Mesendoderm (in vitro differentiated cells): ENCODE measurements around the gene BIRC2.
A peak's percentile ranks its signal among the peaks of the same experiment; 100 is the strongest.

ENCODE experiments used
- DNase-seq: peaks from one replicate; pipeline ENCODE4 v3.0.0; 2013
- H2AK5ac ChIP-seq: 2 replicates; pipeline ENCODE4 v1.6.1; 2013; ENCODE audit warnings: low read length, inconsistent platforms
- H2BK120ac ChIP-seq: 2 replicates; pipeline ENCODE4 v1.6.1; 2013; ENCODE audit warnings: low read depth, mild to moderate bottlenecking, low read length, moderate library complexity, mixed read lengths
- H2BK15ac ChIP-seq: replicated peaks from 2 replicates; pipeline ENCODE4 v1.6.1; 2013; ENCODE audit warnings: low read depth, mild to moderate bottlenecking, moderate library complexity
- H2BK5ac ChIP-seq: 2 replicates; pipeline ENCODE4 v1.6.1; 2013; ENCODE audit warnings: low read length, inconsistent platforms
- H3K18ac ChIP-seq: 2 replicates; pipeline ENCODE4 v1.6.1; 2013; ENCODE audit warnings: mild to moderate bottlenecking, low read length, mixed read lengths
- H3K23ac ChIP-seq: one replicate; pipeline ENCODE4 v1.6.1; 2013; ENCODE audit warnings: low read length
- H3K27ac ChIP-seq: 2 replicates; pipeline ENCODE4 v1.5.1; 2013; ENCODE audit warnings: low read depth, mild to moderate bottlenecking, inconsistent platforms, low read length, moderate library complexity
- H3K27me3 ChIP-seq: 2 replicates; pipeline ENCODE4 v1.6.1; 2013; ENCODE audit warnings: low read length, control low read depth, mild to moderate bottlenecking, inconsistent platforms; ENCODE audit not compliant: insufficient read depth, poor library complexity
- H3K36me3 ChIP-seq: 2 replicates; pipeline ENCODE4 v1.6.1; 2013; ENCODE audit warnings: low read length, inconsistent platforms; ENCODE audit not compliant: control insufficient read depth, insufficient read depth
- H3K4ac ChIP-seq: one replicate; pipeline ENCODE4 v1.6.1; 2013; ENCODE audit warnings: low read depth, mild to moderate bottlenecking, low read length, moderate library complexity
- H3K4me1 ChIP-seq: 2 replicates; pipeline ENCODE4 v1.6.1; 2013; ENCODE audit warnings: low read depth, low read length, inconsistent platforms; ENCODE audit not compliant: control insufficient read depth
- H3K4me2 ChIP-seq: 2 replicates; pipeline ENCODE4 v1.6.1; 2013; ENCODE audit warnings: low read length
- H3K4me3 ChIP-seq: 2 replicates; pipeline ENCODE4 v1.5.1; 2013; ENCODE audit warnings: mild to moderate bottlenecking, low read length
- H3K56ac ChIP-seq: one replicate; pipeline ENCODE4 v1.6.1; 2013; ENCODE audit warnings: low read length
- H3K79me1 ChIP-seq: 2 replicates; pipeline ENCODE4 v1.6.1; 2013; ENCODE audit warnings: low read length, inconsistent platforms
- H3K79me2 ChIP-seq: 2 replicates; pipeline ENCODE4 v1.6.1; 2013; ENCODE audit warnings: mild to moderate bottlenecking, low read length; ENCODE audit not compliant: control insufficient read depth, insufficient read depth
- H3K9ac ChIP-seq: 2 replicates; pipeline ENCODE4 v1.6.1; 2013; ENCODE audit warnings: low read length, inconsistent platforms
- H4K5ac ChIP-seq: one replicate; pipeline ENCODE4 v1.6.1; 2013; ENCODE audit warnings: low read length
- H4K8ac ChIP-seq: one replicate; pipeline ENCODE4 v1.6.1; 2013; ENCODE audit warnings: low read depth, mild to moderate bottlenecking, control low read depth, low read length, moderate library complexity
- WGBS: extraction: QIAGEN DNeasy Blood & Tissue Kit; methylation state at CpG from one replicate; pipeline ENCODE4 v1.1.7; 2013; ENCODE audit warnings: low lambda C conversion rate, missing lambda C conversion rate; ENCODE audit not compliant: insufficient coverage; ENCODE audit errors: extremely low coverage; 5-methylcytosine and 5-hydroxymethylcytosine counted together

Gene BIRC2

GRCh38 chr11:102407901-102408300 lies 60.9 kb downstream of the BIRC2 start:
- H3K36me3 ChIP-seq: no peaks in the 10 kb centered on the region
- H3K79me1 ChIP-seq: peaks cover 18% of the 10 kb centered on the region
- H4K8ac ChIP-seq: no peak overlapping the region
- H3K9ac ChIP-seq: no peak overlapping the region
- H3K56ac ChIP-seq: no peak overlapping the region
- H2AK5ac ChIP-seq: no peak overlapping the region
- no peak overlapping the region for H3K23ac ChIP-seq
- no peak overlapping the region for H4K5ac ChIP-seq
- no peaks in the 10 kb centered on the region for H3K27me3 ChIP-seq
- no peak overlapping the region for H2BK120ac ChIP-seq
- H3K4me1 ChIP-seq: peaks cover 4% of the 10 kb centered on the region
- H3K4me3 ChIP-seq: no peak overlapping the region
- no peak for DNase-seq
- H3K27ac ChIP-seq: no peak overlapping the region
- H3K79me2 ChIP-seq: peaks cover 6% of the 10 kb centered on the region
- no CpG with 5 or more reads among the region's 3 CpGs for WGBS
- no peak overlapping the region for H3K4me2 ChIP-seq
- no peak overlapping the region for H3K18ac ChIP-seq
- H2BK5ac ChIP-seq: no peak overlapping the region
- H3K4ac ChIP-seq: no peak overlapping the region
- H2BK15ac ChIP-seq: no peak overlapping the region

GRCh38 chr11:102408339-102408738 lies 61.3 kb downstream of the BIRC2 start:
- H4K8ac ChIP-seq: no peak overlapping the region
- no peak overlapping the region for H3K4ac ChIP-seq
- H3K23ac ChIP-seq: no peak overlapping the region
- no peak overlapping the region for H3K56ac ChIP-seq
- peaks cover 4% of the 10 kb centered on the region for H3K4me1 ChIP-seq
- DNase-seq: no peak
- H2BK5ac ChIP-seq: no peak overlapping the region
- H2AK5ac ChIP-seq: no peak overlapping the region
- no peak overlapping the region for H3K4me2 ChIP-seq
- no peak overlapping the region for H4K5ac ChIP-seq
- H3K18ac ChIP-seq: no peak overlapping the region
- no peak overlapping the region for H2BK15ac ChIP-seq
- no peak overlapping the region for H3K27ac ChIP-seq
- H3K79me1 ChIP-seq: peaks cover 20% of the 10 kb centered on the region
- WGBS: no CpG with 5 or more reads among the region's 1 CpG
- H3K79me2 ChIP-seq: peaks cover 8% of the 10 kb centered on the region
- H3K4me3 ChIP-seq: no peak overlapping the region
- no peak overlapping the region for H3K9ac ChIP-seq
- H3K27me3 ChIP-seq: no peaks in the 10 kb centered on the region
- no peak overlapping the region for H2BK120ac ChIP-seq
- H3K36me3 ChIP-seq: no peaks in the 10 kb centered on the region

GRCh38 chr11:102410382-102410784 lies 63.4 kb downstream of the BIRC2 start:
- Histone ChIP-seq H3K56ac (no peak overlapping the region), H3K23ac (no peak overlapping the region), H2BK120ac (no peak overlapping the region), H3K27ac (no peak overlapping the region), H2BK15ac (no peak overlapping the region), H3K36me3 (no peaks in the 10 kb centered on the region), H3K4ac (no peak overlapping the region), H4K5ac (no peak overlapping the region), H3K9ac (no peak overlapping the region), H3K79me1 (peaks cover 28% of the 10 kb centered on the region), H4K8ac (no peak overlapping the region), H2BK5ac (no peak overlapping the region), H3K27me3 (no peaks in the 10 kb centered on the region), H3K4me1 (peaks cover 4% of the 10 kb centered on the region), H3K79me2 (peaks cover 22% of the 10 kb centered on the region), H3K4me3 (no peak overlapping the region), H3K4me2 (no peak overlapping the region), H2AK5ac (no peak overlapping the region), H3K18ac (no peak overlapping the region)
- WGBS: no CpG with 5 or more reads among the region's 5 CpGs
- peak; percentile 74 for DNase-seq

- Histone ChIP-seq H3K79me1 (peaks cover 26% of the 10 kb centered on the region), H3K18ac (no peak overlapping the region), H3K27me3 (no peaks in the 10 kb centered on the region), H4K5ac (no peak overlapping the region), H3K36me3 (no peaks in the 10 kb centered on the region), H3K4me3 (no peak overlapping the region), H3K4me2 (no peak overlapping the region), H2BK120ac (no peak overlapping the region), H3K56ac (no peak overlapping the region), H3K4me1 (peaks cover 4% of the 10 kb centered on the region), H2BK15ac (no peak overlapping the region), H3K4ac (no peak overlapping the region), H3K9ac (no peak overlapping the region), H4K8ac (no peak overlapping the region), H2AK5ac (no peak overlapping the region), H3K79me2 (peaks cover 22% of the 10 kb centered on the region), H3K27ac (no peak overlapping the region), H3K23ac (no peak overlapping the region), H2BK5ac (no peak overlapping the region)
- DNase-seq: no peak
- no CpG with 5 or more reads among the region's 7 CpGs for WGBS
Observed at GRCh38 chr11:102411142-102411541, 64.1 kb downstream of the BIRC2 start.

GRCh38 chr11:102413497-102413896 lies 66.5 kb downstream of the BIRC2 start:
- Histone ChIP-seq H2BK120ac (no peak overlapping the region), H3K4me2 (no peak overlapping the region), H3K36me3 (no peaks in the 10 kb centered on the region), H3K27ac (no peak overlapping the region), H3K23ac (no peak overlapping the region), H4K5ac (no peak overlapping the region), H3K4me3 (no peak overlapping the region), H3K4ac (no peak overlapping the region), H2BK15ac (no peak overlapping the region), H3K27me3 (no peaks in the 10 kb centered on the region), H3K9ac (no peak overlapping the region), H3K79me1 (peaks cover 19% of the 10 kb centered on the region), H3K79me2 (peaks cover 29% of the 10 kb centered on the region), H3K56ac (no peak overlapping the region), H4K8ac (no peak overlapping the region), H2BK5ac (no peak overlapping the region), H3K18ac (no peak overlapping the region), H3K4me1 (peaks cover 4% of the 10 kb centered on the region), H2AK5ac (no peak overlapping the region)
- no peak for DNase-seq
- no CpG with 5 or more reads among the region's 4 CpGs for WGBS

- no peak for DNase-seq
- Histone ChIP-seq H2BK15ac (no peak overlapping the region), H3K9ac (no peak overlapping the region), H2BK120ac (no peak overlapping the region), H3K4me2 (no peak overlapping the region), H2AK5ac (no peak overlapping the region), H3K27ac (no peak overlapping the region), H3K56ac (no peak overlapping the region), H3K18ac (no peak overlapping the region), H3K36me3 (no peaks in the 10 kb centered on the region), H3K27me3 (no peaks in the 10 kb centered on the region), H3K79me1 (peaks cover 19% of the 10 kb centered on the region), H3K4me1 (peaks cover 4% of the 10 kb centered on the region), H4K8ac (no peak overlapping the region), H3K4ac (no peak overlapping the region), H2BK5ac (no peak overlapping the region), H3K23ac (no peak overlapping the region), H4K5ac (no peak overlapping the region), H3K4me3 (no peak overlapping the region), H3K79me2 (peaks cover 29% of the 10 kb centered on the region)
- WGBS: no CpG with 5 or more reads among the region's 2 CpGs
Observed at GRCh38 chr11:102414559-102414958, 67.5 kb downstream of the BIRC2 start.
